CD14-positive monocyte (primary cell): Measurements from ENCODE around the gene TMEM132D. TPM values are rescaled to one million over a fixed set of nuclear protein-coding genes. Genes with fewer than 3 reads are reported as not detected.

ENCODE experiments used
- DNase-seq, 3 donors: peaks; one replicate each; pipeline ENCODE4 v3.0.0-alpha.2; 2011 to 2022
- H2AFZ ChIP-seq: 2 replicates; pipeline ENCODE4 v1.6.0; 2012; ENCODE audit warnings: mild to moderate bottlenecking, low read depth, low read length, inconsistent platforms; ENCODE audit not compliant: insufficient read depth, poor library complexity, severe bottlenecking
- H3K27ac ChIP-seq, 2 donors: 1 replicate in 1 of 2; 2 replicates in 1 of 2; pipeline ENCODE4 v1.5.1; 2012 to 2013; ENCODE audit warnings: low read length in 2 of 2, control low read depth in 1 of 2, inconsistent platforms in 1 of 2, low read depth in 1 of 2, mild to moderate bottlenecking in 1 of 2
- H3K27me3 ChIP-seq, 2 donors: one replicate each; pipeline versions ENCODE4 v1.6.0 to v1.6.1; 2011 to 2013; ENCODE audit warnings: low read length in 2 of 2; ENCODE audit not compliant: control insufficient read depth in 2 of 2, insufficient read depth in 2 of 2
- H3K36me3 ChIP-seq, 2 donors: replicated peaks in 1 of 2; 1 replicate in 1 of 2; 2 replicates in 1 of 2; pipeline versions ENCODE4 v1.5.1 to v1.6.1; 2012 to 2013; ENCODE audit warnings: low read length in 2 of 2, control low read depth in 1 of 2, inconsistent platforms in 1 of 2, mild to moderate bottlenecking in 1 of 2; ENCODE audit not compliant: insufficient read depth in 2 of 2, control insufficient read depth in 1 of 2
- H3K4me1 ChIP-seq, 2 donors: 1 replicate in 1 of 2; 2 replicates in 1 of 2; pipeline versions ENCODE4 v1.5.1 to v1.6.1; 2012 to 2013; ENCODE audit warnings: low read length in 2 of 2, control low read depth in 1 of 2, inconsistent platforms in 1 of 2, mild to moderate bottlenecking in 1 of 2, moderate library complexity in 1 of 2; ENCODE audit not compliant: insufficient read depth in 2 of 2, control insufficient read depth in 1 of 2
- H3K4me2 ChIP-seq: replicated peaks from 2 replicates; pipeline ENCODE3; 2012; ENCODE audit warnings: low read length, moderate library complexity, mild to moderate bottlenecking; ENCODE audit not compliant: poor library complexity, severe bottlenecking; ENCODE audit errors: extremely low read depth
- H3K4me3 ChIP-seq, 3 experiments: fragments of 200-600 bp in 1 of 3; sonication (generic) in 1 of 3; replicated peaks in 1 of 3; 1 replicate in 2 of 3; 2 replicates in 1 of 3; pipeline ENCODE4 v1.5.1; 2011 to 2013; ENCODE audit warnings: low read length in 3 of 3, mild to moderate bottlenecking in 3 of 3, control low read depth in 2 of 3, low read depth in 2 of 3, inconsistent platforms in 1 of 3, moderate library complexity in 1 of 3
- H3K79me2 ChIP-seq: 2 replicates; pipeline ENCODE4 v1.6.0; 2012; ENCODE audit warnings: mild to moderate bottlenecking, control low read depth, inconsistent platforms, low read length, moderate library complexity; ENCODE audit not compliant: insufficient read depth
- H3K9ac ChIP-seq: 2 replicates; pipeline ENCODE4 v1.6.0; 2017; ENCODE audit warnings: low read length, mild to moderate bottlenecking; ENCODE audit not compliant: insufficient read depth, poor library complexity, severe bottlenecking
- H3K9me3 ChIP-seq, 2 donors: replicated peaks in 1 of 2; 1 replicate in 1 of 2; 2 replicates in 1 of 2; pipeline versions ENCODE4 v1.5.1 to v1.6.1; 2012 to 2013; ENCODE audit warnings: low read length in 2 of 2, control low read depth in 1 of 2; ENCODE audit not compliant: control insufficient read depth in 1 of 2, insufficient read depth in 1 of 2
- H4K20me1 ChIP-seq: 2 replicates; pipeline ENCODE4 v1.6.0; 2012; ENCODE audit warnings: mild to moderate bottlenecking, low read length, control low read depth, moderate library complexity; ENCODE audit not compliant: insufficient read depth
- H3K27ac Mint-ChIP-seq, 7 donors: one replicate each; pipeline ENCODE4 v1.8.0; 2020; ENCODE audit warnings: mild to moderate bottlenecking in 7 of 7, mixed read lengths in 7 of 7, moderate library complexity in 6 of 7, inconsistent platforms in 2 of 7
- H3K27me3 Mint-ChIP-seq, 3 donors: one replicate each; pipeline ENCODE4 v1.8.0; 2021 to 2022; ENCODE audit warnings: low read depth in 3 of 3, mild to moderate bottlenecking in 3 of 3, mixed read lengths in 3 of 3, moderate library complexity in 3 of 3, inconsistent platforms in 1 of 3
- H3K36me3 Mint-ChIP-seq, 2 donors: one replicate each; pipeline ENCODE4 v1.8.0; 2020; ENCODE audit warnings: mixed read lengths in 2 of 2, inconsistent platforms in 1 of 2, mild to moderate bottlenecking in 1 of 2
- H3K4me1 Mint-ChIP-seq: one replicate; pipeline ENCODE4 v1.8.0; 2020; ENCODE audit warnings: mild to moderate bottlenecking, mixed read lengths
- H3K4me3 Mint-ChIP-seq, 2 donors: one replicate each; pipeline ENCODE4 v1.8.0; 2020; ENCODE audit warnings: mild to moderate bottlenecking in 2 of 2, mixed read lengths in 2 of 2, moderate library complexity in 1 of 2
- H3K9me3 Mint-ChIP-seq, 7 donors: one replicate each; pipeline ENCODE4 v1.8.0; 2020 to 2022; ENCODE audit warnings: mixed read lengths in 7 of 7, mild to moderate bottlenecking in 6 of 7, moderate library complexity in 6 of 7, inconsistent platforms in 2 of 7
- WGBS: methylation state at CpG from one replicate; pipeline ENCODE4 v1.1.5; 2013; ENCODE audit warnings: missing lambda C conversion rate; ENCODE audit not compliant: insufficient coverage; 5-methylcytosine and 5-hydroxymethylcytosine counted together
- intact Hi-C, 2 donors: fragments of 100-400 bp; cut with micrococcal nuclease; formaldehyde crosslinking; loops; one replicate each; pipeline versions ENCODE4 v1.15.0 to v1.15.1; 2023
- polyA plus RNA-seq, 3 donors: library from polyadenylated mRNA; depleted of rRNA in 1 of 3; unstranded in 2 of 3; stranded (reverse) in 1 of 3; fragments of 300-500 nt in 2 of 3; fragments of >200 nt in 1 of 3; fragmentation: Illumina TruSeq in 2 of 3; gene quantifications; 1 replicate in 2 of 3; 2 replicates in 1 of 3; pipeline ENCODE4 v1.2.3, GENCODE V29; 2012 to 2021
- TF ChIP-seq, protein P1 (sequence below): fragments of 200-600 bp; IDR thresholded peaks from one replicate; pipeline ENCODE4 v1.8.0; 2022; ENCODE audit warnings: antibody characterized with exemption, mild to moderate bottlenecking

TMEM132D gene
- polyA plus RNA-seq, 3 donors = 0.04 TPM; not detected in 2

DNA sequence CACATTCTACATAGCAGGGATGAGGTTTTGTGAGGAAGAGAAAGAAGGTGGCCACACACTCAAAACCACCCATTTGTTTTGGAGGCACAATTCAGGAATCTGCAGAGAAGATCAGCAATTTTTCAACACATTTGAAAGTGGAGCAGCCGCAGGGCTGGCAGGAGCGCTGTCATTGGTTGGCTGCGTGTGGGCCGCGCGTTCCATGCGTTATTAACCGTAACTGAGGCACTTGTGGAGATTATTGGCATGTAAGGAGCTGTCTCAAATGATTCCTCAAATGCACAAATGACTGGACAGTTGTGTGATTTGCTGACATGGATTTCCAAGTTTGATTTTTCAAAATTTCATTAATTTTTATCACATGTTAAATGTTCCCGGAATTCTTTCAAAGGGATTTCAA is 318.5 kb downstream of the TMEM132D start:
- TF ChIP-seq, protein P1, sequence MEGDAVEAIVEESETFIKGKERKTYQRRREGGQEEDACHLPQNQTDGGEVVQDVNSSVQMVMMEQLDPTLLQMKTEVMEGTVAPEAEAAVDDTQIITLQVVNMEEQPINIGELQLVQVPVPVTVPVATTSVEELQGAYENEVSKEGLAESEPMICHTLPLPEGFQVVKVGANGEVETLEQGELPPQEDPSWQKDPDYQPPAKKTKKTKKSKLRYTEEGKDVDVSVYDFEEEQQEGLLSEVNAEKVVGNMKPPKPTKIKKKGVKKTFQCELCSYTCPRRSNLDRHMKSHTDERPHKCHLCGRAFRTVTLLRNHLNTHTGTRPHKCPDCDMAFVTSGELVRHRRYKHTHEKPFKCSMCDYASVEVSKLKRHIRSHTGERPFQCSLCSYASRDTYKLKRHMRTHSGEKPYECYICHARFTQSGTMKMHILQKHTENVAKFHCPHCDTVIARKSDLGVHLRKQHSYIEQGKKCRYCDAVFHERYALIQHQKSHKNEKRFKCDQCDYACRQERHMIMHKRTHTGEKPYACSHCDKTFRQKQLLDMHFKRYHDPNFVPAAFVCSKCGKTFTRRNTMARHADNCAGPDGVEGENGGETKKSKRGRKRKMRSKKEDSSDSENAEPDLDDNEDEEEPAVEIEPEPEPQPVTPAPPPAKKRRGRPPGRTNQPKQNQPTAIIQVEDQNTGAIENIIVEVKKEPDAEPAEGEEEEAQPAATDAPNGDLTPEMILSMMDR = no peak
- no peaks in the 10 kb centered on the region for H3K4me1 Mint-ChIP-seq
- no peak overlapping the region for H3K4me2 ChIP-seq
- peaks cover 2 to 26% (median 10%) of the 10 kb centered on the region in 7 donors for H3K9me3 Mint-ChIP-seq
- no peaks in the 10 kb centered on the region for H3K4me1 ChIP-seq
- H3K27ac ChIP-seq = no peak overlapping the region
- no peaks in the 10 kb centered on the region for H3K36me3 Mint-ChIP-seq
- H3K79me2 ChIP-seq = no peaks in the 10 kb centered on the region
- no peak overlapping the region for H3K9ac ChIP-seq
- no peaks in the 10 kb centered on the region for H4K20me1 ChIP-seq
- no peak for DNase-seq
- no peak overlapping the region for H3K27ac Mint-ChIP-seq
- H3K4me3 Mint-ChIP-seq = no peak overlapping the region
- no peaks in the 10 kb centered on the region for H3K36me3 ChIP-seq
- intact Hi-C loops = no loop called here
- H3K27me3 ChIP-seq = no peaks in the 10 kb centered on the region
- H3K4me3 ChIP-seq = no peak overlapping the region
- peaks cover 23 to 35% of the 10 kb centered on the region in 2 donors for H3K9me3 ChIP-seq
- WGBS = 95% methylated on average over 8 of the region's 9 CpGs
- H2AFZ ChIP-seq = no peak overlapping the region
- peaks cover 0 to 3% (median 0%) of the 10 kb centered on the region in 3 donors for H3K27me3 Mint-ChIP-seq

DNA sequence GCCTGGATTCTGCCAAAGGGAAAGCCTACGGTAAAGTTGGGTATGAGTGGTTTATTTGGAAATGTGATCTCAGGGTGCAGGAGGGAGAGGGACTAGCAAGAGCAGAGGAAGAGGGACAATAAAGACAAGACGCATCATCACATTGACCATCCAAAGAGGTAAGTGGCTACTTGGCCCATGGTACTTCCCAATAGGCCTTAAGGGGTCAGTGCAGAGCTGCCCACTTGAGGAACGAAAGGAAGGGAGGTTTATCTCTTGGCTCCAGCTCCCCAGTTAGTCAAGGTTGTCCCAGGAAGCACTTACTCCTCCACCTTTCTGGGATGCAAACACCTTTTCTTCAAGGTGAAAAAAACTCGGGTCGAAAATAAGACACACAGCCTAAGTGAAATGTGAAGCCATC is 323.9 kb downstream of the TMEM132D start:
- TF ChIP-seq, protein P1 = no peak
- no peak overlapping the region for H3K27ac Mint-ChIP-seq
- WGBS = 86% methylated on average over 2 of the region's 5 CpGs
- peaks cover 2 to 20% (median 7%) of the 10 kb centered on the region in 7 donors for H3K9me3 Mint-ChIP-seq
- Histone ChIP-seq H3K4me1 (no peaks in the 10 kb centered on the region), H3K4me3 (no peak overlapping the region), H4K20me1 (no peaks in the 10 kb centered on the region), H3K27ac (no peak overlapping the region), H3K9me3 (peaks cover 10 to 11% of the 10 kb centered on the region in 2 donors), H3K27me3 (no peaks in the 10 kb centered on the region), H3K79me2 (no peaks in the 10 kb centered on the region), H3K4me2 (no peak overlapping the region), H3K36me3 (no peaks in the 10 kb centered on the region), H3K9ac (no peak overlapping the region), H2AFZ (no peak overlapping the region)
- intact Hi-C loops = no loop called here
- no peaks in the 10 kb centered on the region for H3K36me3 Mint-ChIP-seq
- peaks cover 0 to 3% (median 0%) of the 10 kb centered on the region in 3 donors for H3K27me3 Mint-ChIP-seq
- no peak overlapping the region for H3K4me3 Mint-ChIP-seq
- no peak for DNase-seq
- H3K4me1 Mint-ChIP-seq = no peaks in the 10 kb centered on the region
